Activated CD4-positive, CD25-positive, alpha-beta regulatory T cell treated with anti-CD3 and anti-CD28 coated beads, Interleukin-2, amount 50 U/mL, for 16 hours (primary cell): Measurements from ENCODE around the gene TK1.
"Not testable (repeated sequence)": the region's sequence is repeated elsewhere in the genome, so short reads cannot be mapped to it uniquely, and the experiment has no call there.

Experiments
- DNase-seq: peaks from one replicate; pipeline ENCODE4 v3.0.0-alpha.2; 2020; ENCODE audit warnings: low read depth, low spot score

TK1 gene

DNA sequence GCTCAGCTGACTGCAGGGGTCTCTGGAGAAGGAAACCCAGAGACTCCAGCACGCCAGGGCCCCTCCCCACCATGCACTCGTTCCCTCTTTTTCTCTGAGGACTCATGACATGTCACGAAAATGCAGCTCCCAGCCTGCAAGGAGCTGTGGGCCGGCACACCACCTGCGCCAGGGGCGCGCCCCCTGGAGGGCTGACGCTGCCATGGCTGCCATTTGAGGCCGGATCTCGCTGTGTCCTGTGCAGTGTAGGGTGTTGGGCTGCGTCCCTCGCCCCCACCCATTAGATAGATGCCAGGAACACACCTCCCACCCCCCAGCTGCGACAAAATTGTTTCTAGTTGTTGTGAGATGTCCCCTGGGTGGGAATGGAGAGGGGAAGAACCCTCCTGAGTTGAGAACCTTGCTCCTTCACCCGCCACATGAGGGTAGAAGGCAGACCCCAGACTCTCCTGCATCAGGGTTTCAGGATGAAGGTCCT is 10.3 kb downstream of the TK1 start:
- DNase-seq: peak; percentile 60

DNA sequence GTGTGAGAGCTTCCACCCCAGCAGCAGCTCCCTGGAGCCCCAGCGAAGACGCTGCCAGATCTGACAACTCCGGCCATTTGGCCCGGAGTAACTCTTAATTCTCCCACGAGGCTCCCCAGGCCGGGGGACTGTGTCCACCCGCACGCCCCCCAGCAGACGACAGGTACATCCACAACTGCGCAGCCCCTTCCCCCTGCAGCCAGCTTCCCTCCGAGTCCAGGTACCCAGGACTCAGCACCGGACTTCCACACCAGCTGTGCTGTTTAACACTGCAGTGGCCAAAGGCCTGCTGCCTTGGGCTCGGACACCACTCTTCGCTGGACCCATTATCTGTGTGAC is 11.2 kb downstream of the TK1 start:
- no peak for DNase-seq

DNA sequence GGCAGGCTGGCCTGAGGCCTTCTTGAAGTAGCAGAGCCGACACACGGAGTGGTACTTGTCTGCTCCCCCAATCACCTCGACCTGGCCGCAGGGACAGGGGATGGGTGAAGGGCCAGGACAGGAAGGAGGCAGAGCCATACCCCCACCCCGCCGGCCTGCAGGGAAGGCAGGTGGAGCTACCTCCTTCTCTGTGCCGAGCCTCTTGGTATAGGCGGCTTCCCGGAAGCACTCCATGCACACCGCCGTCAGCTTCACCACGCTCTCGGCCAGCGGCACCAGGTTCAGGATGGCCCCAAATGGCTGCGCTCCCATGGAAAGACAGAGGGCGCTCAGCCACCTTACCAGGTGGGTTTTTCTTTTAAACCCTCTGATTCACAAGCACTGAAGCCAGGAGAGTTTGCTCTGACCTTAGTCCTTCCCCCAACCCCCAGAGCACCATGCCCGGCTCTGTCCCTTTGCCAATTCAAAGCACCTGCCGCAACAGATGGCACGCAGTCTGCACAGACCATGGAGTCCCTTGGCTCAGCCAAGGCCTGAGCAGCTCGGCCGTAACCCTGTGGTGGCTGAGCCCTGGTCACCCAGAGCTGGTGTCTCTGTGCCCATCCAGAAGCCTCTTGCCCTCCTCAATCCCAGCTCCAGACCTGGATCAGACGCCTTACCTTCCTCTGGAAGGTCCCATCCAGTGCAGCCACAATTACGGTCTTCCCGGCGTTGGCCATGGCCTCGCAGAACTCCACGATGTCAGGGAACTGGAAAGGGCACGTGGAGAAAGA is 11.8 kb downstream of the TK1 start:
- no peak for DNase-seq

DNA sequence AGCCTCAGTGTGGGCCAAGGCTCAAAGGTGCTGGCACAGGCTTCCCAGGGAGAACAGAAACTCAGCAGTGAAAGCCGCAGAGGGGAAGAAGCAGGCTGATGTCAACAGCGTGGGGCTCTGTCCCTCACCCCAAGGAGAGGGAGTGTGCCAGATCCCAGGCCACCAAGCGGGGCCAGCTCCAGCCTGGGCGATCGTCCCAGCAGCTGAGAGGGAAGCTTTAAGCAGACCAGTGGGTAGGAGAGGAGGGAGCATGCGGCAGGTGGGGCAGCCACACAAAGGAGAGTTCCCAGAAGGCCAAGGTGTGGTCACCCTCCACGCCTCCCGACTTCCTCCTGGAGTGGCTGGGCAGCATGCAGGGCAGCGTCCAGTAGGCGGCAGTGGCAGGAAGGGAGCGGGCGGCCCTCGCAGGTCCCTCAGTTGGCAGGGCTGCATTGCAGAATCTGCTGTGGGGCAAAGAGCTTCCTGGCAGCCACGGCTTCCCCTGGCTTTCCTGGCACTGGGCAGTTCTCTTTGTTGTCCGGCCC is 12.4 kb downstream of the TK1 start:
- DNase-seq: no peak

DNA sequence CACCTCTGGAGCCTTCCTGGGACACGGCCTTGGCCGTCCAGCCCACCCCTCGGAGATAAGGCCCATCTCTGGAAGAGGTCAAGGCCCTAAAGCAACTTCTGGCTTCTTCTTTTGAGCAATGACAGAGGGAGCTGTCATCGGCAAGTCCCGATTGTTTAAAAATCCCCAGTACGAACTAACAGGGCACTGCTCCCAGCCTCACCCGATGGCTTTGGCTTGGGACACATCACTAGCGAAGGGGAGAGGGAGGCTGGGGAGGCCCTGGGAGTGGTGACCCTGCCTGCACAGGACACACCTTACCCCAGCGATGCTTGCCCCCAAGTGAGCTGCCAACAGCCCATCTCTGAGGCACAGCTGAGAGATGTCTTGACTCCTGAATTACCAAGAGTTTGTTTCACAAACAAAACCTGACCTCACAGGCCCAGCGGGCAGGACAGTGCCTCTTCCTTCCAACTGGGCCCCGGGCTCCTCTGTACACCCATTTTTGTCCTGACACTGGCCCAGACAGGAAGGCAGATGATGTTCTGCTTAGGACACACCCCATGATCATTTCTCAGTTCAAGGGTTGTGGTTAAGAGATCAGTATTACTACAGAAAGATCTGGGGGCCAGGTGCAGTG is 13.6 kb downstream of the TK1 start:
- DNase-seq: no peak

DNA sequence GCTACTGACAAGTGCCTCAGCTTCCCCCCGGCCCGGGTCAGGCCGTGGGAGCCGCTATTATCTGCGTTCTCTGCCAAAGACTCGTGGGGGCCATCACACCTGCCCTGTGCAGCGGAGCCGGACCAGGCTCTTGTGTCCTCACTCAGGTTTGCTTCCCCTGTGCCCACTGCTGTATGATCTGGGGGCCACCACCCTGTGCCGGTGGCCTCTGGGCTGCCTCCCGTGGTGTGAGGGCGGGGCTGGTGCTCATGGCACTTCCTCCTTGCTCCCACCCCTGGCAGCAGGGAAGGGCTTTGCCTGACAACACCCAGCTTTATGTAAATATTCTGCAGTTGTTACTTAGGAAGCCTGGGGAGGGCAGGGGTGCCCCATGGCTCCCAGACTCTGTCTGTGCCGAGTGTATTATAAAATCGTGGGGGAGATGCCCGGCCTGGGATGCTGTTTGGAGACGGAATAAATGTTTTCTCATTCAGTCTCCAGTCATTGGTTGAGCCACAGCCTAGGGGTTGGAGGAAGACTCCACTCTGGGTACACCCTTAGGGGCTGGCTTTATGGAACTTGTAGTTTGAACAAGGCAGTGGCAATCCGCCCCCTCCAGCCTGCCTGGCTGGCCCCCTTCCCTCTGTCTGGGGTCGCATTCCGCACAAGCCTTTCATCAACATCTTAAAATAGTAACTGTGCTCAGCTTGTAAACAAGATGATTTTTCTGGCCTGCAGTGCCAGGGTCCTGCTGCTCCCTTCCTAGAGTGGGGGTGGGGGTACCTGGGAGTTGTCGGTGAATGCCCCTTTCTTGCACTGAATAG is 14.4 kb downstream of the TK1 start:
- DNase-seq: no peak

DNA sequence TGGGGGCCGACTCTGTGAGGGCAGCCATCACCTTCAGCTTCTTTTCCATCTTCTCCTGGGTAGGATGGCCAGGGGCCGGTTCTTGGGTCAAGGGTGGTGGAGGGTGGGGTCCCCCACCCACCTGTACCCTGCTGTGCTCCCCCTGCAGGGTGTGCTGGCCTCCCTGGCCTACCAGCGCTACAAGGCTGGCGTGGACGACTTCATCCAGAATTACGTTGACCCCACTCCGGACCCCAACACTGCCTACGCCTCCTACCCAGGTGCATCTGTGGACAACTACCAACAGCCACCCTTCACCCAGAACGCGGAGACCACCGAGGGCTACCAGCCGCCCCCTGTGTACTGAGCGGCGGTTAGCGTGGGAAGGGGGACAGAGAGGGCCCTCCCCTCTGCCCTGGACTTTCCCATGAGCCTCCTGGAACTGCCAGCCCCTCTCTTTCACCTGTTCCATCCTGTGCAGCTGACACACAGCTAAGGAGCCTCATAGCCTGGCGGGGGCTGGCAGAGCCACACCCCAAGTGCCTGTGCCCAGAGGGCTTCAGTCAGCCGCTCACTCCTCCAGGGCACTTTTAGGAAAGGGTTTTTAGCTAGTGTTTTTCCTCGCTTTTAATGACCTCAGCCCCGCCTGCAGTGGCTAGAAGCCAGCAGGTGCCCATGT is 15.1 kb downstream of the TK1 start:
- DNase-seq: not testable (repeated sequence)

DNA sequence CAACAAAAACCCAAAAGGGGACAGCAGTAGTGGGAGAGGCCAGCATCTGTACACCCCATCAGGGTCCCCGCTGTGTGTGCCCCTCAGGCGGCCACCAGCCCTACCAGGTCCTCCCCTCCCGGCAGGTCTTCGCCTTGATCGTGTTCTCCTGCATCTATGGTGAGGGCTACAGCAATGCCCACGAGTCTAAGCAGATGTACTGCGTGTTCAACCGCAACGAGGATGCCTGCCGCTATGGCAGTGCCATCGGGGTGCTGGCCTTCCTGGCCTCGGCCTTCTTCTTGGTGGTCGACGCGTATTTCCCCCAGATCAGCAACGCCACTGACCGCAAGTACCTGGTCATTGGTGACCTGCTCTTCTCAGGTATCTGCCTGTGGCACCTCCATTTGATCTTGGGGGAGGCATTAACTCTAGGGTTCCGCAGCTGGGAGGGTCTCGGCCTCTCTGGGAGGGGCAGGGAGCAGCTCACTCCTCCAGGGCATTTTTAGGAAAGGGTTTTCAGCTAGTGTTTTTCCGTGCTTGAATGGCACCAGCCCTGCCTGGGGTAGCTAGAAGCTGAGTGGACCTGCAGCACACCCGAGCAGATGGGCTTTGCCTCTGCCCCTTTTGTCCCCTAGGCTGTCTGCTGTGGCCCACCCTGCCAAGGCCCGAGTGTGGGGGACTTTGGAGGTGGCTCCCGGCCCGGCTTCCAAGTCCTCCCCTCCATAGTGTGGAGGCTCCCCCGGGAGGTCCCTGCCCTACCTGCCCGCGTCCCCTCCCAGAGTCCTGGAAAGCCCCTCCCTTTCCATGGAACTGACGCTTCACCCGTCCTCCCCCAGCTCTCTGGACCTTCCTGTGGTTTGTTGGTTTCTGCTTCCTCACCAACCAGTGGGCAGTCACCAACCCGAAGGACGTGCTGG is 15.9 kb downstream of the TK1 start:
- DNase-seq: no peak

DNA sequence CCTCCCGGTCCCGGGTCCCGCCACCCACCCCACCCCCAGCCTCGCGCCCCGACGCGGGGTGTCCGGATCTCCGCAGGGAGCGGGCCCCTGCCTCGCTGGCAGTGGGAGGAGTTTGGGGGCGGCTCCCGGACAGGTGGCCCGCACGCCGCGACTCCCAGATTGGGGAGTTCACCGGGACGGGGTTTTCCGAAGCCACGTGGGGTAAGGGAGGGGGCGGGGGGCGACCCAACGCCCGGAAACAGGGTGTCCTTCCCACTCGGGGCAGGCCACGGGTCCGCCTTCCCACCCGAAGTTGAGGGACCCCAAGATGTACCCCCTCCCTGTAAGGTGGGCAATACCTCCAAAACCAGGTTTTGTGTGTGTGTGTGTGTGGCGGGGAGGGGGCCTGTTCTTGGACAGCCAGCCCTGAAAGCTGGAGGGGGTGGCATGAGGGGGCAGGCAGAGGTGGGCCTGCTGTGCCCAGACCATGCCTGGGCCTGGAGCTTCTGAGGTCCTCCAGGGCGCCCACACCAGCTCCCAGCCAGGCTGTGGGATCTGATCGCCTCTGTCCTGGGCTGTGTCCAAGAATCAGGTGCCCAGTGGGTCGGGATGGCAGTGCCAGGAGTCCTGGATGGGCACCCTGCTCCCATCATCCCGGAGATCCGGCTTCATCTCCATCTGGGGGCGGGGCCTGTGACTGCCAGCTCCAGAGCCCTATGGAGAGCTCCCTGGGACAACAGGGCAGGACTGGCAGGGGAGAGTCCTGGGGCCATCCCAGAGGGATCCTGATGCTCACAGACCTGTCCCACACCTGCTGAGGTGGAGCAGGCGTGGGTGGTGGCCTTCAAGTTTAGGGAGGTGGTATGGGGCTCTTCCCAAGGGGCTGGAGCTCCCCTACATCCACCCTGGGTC is 17.7 kb downstream of the TK1 start:
- no peak for DNase-seq

DNA sequence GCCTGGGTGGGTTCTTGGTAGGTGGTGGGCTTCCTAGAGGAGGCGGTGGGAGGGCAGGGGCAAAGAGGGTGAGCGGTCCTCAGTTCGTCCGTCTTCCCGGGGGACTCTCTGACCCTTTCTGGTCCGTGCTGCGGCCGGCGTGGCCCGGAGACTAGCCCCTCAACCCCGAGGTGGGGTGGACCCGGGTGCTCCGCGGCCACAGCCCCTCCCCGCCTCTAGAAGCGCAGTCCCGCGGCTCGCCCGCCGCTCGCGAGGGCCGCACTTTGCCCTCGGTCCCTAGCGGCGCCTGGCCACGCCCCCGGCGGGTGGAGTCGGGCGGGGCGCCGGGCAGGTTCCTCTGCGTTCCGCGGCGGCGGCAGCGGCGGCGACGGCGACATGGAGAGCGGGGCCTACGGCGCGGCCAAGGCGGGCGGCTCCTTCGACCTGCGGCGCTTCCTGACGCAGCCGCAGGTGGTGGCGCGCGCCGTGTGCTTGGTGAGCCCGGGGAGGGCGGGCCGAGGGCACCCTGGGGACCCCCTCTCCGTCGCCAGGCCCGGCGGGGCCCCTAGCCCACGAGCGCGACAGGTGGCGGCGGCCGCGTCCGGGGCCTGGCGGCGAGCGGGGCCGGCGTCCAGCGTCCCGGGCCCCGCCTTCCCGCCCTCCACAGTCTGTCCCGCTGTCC is 18.5 kb downstream of the TK1 start, which contains the start of gene SYNGR2:
Gene SYNGR2 (plus strand): TSS at position 340 of the 661 bp plus-strand sequence. CDS start 36 bp downstream, at position 376.
- DNase-seq: peak; percentile 69

DNA sequence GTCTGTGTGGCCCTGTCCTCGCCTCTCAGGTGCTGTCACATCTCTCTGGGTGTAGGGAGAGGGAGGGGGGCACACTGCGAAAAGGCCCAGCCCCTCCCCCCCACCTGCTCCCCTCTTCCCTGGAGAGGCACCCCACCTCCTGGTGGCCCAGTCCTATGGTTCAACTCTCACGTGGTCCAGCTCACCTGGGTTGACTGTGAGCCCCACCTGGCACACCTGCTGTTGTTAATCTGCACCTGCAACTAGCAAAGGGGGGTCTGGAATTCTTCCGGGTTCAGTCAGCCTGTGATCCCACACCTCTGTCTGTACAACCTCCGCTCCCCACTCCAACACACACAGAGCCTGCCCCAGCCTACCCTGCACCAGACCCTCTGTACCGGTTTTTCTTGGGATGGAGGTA is 20.4 kb downstream of the TK1 start:
- no peak for DNase-seq

DNA sequence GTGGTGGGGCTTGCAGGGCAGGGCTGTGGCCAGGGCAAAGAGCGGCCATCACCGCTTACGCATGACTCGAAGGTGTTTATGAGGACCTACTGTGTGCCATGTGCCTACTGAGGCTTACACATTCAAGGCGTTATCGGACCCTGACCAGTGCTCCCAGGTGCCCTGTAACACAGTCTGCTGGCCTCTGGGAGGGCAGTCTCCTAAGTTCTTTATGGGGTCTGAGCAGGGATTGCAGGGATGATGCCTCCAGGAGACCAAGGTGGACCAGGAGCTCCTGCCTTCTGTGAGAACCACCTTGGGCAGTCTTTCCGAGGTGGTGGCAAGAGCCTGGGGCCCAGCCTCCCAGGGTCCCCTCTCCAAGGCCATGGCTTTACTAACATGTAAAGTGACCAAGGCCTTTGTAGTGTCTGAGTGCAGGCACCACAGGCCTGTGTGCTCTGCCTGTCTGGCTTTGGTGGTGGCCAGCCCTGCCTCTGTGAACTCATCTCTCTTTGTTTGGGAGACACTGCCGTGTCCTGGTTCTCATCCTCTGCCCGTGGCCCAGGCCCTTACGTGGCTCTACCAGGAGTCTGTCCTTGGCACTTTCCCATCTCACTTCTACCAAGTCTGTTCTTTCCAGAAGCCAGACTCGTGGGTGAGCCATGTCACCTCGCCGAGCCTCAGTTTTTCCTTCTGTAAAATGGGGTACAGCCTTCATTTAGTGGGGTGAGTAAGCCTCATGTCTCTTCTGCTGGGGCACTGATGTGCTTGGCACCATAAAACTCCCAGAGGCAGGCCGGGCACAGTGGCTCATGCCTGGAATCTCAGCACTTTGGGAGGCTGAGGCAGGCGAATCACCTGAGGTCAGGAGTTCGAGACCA is 21.9 kb downstream of the TK1 start:
- no peak for DNase-seq

DNA sequence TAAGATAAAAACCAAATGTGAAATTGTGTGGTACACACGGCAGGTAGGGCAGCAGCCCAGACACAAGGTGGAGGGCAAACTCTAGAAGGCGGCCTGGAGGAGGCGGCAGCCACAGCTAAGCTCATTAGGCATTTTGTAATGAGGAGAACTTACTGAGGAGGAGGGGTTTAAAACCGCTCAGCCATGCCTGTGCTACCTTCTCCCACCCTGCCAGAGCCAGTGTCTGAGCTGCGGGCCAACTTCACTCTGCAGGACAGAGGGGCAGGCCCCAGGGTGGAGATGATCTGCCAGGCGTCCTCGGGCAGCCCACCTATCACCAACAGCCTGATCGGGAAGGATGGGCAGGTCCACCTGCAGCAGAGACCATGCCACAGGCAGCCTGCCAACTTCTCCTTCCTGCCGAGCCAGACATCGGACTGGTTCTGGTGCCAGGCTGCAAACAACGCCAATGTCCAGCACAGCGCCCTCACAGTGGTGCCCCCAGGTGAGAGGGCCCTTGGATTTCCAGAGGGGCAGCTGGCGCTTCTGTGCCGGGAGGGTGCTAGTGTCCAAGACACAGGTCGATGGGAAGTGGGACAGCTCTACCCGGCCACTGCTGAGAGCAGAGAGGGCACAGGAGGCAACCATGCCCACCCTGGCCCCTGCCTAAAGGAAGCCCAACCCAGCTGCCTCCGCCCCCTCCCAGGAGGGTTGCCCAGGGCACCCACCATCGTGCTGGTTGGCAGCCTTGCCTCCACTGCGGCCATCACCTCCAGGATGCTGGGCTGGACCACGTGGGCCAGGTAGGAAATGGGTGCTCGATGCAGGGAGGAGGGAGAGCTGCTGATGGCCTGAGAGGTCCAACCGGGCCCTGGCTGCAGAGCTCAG is 22.7 kb downstream of the TK1 start:
- DNase-seq: no peak

DNA sequence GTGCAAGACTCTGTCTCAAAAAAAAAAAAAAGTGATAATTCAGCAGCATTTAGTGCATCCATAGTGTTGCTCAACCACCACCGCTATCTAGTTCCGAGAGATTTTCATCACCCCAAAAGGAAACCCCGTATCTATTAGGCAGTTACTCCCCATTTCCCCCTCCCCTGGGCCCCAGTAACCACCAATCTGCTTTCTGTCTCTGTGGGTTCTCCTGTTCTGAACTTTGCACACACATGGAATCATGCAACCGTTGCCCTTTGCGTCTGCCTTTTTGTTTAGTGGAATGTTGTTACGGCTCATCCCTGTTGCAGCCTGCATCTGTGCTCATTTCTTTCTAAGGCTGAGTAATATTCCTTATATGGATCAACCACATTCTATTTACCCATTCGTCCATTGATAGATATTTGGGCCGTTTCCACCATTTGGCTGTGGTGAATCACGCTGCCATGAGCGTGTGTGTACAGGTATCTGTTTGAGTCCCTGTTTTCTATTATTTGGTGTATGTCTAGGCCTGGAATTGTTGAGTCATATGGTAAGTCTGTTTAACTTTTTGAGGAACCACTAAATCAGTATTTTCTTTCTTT is 27.2 kb downstream of the TK1 start:
- no peak for DNase-seq

DNA sequence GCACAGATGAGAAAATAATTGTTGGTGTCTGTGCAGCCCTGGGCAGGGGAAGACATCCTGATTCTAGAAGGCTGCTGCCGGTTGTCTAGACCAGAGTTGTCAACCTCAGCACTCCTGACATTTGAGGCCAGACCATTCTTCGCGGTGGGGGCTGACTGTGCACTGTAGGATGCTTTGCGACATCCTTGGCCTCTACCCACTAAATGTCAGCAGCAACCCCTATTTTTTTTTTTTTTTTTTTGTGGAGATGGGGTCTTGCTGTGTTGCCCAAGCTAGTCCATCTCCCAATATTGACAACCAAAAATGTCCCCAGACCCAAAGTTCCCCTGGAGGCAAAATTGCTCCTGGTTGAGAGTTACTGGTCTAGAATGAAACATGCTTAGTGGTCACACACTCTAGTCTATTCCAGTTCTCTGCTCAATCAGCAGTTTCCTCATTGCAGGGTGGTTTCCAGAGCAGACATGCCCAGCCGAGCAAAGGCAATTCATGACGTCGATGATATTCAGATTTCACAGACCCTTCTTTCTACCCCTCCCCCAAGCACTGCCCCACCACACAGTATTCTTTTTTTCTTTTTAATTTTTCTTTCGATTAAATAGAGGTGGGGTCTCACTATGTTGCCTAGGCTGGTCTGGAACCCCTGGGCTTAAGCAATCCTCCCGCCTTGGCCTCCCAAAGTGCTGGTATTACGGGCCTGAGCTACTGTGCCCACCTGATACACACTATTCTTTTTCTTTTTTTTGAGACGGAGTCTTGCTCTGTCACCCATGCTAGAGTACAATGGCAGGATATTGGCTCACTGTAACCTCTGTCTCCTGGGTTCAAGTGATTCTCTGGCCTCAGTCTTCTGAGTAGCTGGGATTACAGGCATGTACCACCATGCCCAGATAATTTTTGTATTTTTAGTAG is 31.7 kb downstream of the TK1 start:
- DNase-seq: no peak

DNA sequence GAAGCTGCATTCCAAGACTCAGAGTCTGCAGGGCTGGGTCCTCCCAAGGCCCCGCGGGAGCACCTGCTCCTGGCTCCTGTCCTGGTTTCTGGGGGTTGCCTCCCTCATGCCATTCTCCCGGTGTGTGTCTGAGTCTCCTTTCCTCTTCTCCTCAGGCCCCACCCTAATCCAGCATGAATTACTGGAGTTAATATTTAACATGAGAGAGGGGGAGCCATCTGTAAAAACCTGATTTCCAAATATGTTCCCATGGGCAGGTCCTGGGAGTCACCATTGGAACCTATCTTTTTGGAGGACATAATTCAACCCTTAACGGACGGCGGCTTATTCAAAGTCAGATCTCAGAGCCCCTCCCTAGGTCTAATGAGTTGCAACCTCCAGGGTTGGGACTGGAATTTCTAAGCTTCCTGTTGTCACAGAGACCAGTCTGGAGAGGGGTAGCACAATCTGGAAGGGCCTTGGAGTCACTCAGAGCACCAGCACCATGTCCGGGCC is 35.3 kb downstream of the TK1 start:
- no peak for DNase-seq
